NOMO-1 treated with dmso at 0.1 percent for 144 hours (cell line): ENCODE data around the gene ZFAND2A.
"Not testable (repeated sequence)": the region's sequence is repeated elsewhere in the genome, so short reads cannot be mapped to it uniquely, and the experiment has no call there.

Source experiments
- DNase-seq: peaks from one replicate; lab custom pipeline; 2025; ENCODE audit not compliant: unreplicated experiment; lab: John Stamatoyannopoulos, UW

The ZFAND2A gene

GRCh38 chr7:1154172-1154739, 5.7 kb downstream of the ZFAND2A start:
- no peak for DNase-seq

- DNase-seq, result no peak
Observed at GRCh38 chr7:1152492-1152891, 7.5 kb downstream of the ZFAND2A start.

DNA sequence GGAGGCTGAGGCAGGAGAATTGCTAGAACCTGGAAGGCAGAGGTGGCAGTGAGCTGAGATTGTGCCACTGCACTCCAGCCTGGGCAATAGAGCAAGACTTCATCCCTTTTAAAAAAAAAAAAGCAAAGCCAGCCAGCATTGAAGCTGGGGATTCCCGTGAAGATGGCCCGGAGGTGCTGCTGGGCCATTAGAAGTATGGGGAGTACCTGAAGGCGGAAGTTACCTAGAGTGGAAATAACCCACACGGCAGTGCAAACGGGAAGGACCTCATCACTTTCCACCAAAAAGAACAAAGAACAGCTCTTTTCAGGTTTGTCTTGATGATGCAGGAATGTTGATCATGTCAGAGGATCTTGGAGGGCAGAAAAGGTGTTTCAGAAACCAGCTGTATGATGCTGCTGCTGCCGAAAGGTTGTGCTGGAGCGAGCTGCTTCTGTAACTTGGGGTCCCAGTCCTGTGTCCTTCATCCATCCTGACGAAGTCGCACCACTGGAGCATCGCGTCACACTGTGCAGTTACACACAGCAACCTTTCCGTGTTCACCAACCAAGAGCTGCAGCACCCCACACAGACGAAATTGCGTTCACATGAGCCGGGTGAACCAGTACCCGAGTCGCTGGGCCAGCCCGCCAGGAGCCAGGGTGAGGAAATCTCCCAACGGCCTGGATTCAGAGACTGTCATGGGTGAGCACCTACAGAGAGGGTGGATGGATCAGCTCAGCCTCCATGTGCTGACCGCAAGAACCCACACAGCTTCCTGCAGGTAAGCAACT, 8.2 kb downstream of the ZFAND2A start:
- no peak for DNase-seq

DNA sequence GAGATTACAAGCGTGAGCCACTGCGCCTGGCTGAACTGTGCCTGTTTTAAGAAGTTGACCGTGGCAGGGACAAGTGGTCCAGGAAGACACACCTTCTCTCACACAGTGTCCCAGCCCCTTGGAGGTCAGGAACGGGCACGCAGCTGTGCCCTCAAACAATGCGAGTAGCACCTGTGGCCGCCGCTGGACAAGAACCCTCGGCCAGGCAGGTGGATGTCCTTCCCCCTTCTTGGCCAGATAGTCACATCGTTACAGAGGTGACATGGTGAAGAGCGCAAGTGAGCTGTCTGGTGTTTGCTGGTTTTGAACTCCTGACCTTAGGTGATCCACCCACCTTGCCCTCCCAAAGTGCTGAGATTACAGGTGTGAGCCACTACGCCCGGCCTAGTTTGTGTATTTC, 8.8 kb downstream of the ZFAND2A start:
- DNase-seq, result no peak

GRCh38 chr7:1150400-1151002, 9.5 kb downstream of the ZFAND2A start:
- no peak for DNase-seq

GRCh38 chr7:1149351-1149794, 10.6 kb downstream of the ZFAND2A start:
- DNase-seq, result no peak

DNA sequence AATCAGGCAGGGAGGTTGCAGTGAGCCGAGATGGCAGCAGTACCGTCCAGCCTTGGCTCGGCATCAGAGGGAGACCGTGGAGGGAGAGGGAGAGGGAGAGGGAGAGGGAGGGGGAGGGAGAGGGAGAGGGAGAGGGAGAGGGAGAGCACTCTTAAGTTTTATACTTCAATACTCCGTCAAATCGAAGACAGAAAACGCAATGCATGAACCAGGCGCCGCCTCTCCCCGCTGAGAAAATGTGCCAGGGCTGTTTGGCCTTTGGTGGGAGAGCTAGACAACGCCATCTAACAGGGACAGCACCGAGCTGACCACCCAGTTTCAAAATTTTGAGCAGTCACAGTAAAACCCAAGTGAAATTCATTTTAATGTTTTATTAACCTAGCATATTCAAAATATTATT, 12.1 kb downstream of the ZFAND2A start:
- DNase-seq, result not testable (repeated sequence)

DNA sequence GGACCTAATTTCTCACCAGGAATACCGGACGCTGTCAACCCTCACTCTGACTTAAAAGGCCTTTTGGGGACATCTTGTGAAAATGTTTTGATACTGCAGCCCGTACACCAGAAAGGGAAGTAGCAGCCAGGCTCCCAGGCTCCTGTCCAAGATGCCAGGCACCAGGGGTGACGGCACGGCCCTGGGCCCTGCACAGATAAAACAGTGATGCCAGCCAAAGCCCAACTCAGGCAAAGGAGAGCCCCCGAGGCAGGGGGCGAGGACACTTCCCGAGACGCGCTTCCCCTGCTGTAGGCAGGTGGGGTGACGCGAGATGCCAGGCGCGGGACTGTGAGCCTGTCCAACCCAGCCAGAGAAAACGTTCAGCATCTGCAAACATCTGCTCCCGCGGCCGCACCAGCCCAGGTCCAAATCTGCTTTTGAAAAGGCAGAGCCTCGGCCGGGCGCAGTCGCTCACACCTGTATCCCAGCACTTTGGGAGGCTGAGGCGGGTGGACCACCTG, 15.7 kb downstream of the ZFAND2A start:
- peak; percentile 16 for DNase-seq

DNA sequence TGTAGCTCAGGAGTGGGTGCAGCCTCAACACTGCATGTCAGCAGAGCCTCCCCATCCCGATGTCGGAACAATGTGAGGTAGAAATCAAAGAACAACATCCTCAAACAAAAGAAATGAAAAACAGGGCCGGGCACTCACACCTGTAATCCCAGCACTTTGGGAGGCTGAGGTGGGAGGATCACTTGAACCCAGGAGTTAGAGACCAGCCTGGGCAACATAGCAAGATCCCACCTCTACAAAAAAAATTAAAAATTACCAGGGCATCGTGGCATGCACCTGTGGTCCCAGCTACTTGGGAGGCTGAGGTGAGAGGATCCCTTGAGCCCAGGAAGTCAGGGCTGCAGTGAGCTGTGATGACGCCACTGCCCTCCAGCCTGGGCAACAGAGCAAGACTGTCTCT, 17.0 kb downstream of the ZFAND2A start:
- not testable (repeated sequence) for DNase-seq

DNA sequence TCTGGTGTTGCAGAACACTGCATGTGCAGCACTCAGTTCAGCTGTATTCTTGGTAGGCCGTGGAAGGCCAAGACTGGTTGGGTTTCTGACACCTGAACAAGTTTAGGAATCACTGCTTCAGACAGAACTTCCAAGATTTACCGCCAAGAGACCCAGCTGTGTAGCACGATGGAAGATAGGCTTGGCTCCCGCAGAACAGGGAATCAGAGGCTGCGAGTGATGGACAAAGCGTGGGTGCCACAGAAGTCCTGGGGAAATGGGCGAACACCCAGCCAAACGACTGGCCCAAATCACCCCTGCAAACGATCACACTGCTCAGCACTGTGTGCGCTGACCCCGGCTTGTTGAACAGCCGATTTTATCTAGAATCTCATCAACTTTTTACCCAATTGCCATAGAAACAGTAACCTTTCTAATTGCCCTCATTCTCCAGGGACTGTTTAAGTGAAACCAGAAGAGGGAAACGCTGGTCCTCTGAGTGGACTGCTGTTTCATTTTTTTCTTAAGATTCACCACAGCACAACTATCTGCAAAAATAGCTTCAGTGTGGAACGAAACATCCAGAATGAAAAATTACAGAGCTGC, 17.9 kb downstream of the ZFAND2A start:
- no peak for DNase-seq

- DNase-seq, result no peak
Observed at GRCh38 chr7:1141651-1142050, 18.3 kb downstream of the ZFAND2A start.

DNA sequence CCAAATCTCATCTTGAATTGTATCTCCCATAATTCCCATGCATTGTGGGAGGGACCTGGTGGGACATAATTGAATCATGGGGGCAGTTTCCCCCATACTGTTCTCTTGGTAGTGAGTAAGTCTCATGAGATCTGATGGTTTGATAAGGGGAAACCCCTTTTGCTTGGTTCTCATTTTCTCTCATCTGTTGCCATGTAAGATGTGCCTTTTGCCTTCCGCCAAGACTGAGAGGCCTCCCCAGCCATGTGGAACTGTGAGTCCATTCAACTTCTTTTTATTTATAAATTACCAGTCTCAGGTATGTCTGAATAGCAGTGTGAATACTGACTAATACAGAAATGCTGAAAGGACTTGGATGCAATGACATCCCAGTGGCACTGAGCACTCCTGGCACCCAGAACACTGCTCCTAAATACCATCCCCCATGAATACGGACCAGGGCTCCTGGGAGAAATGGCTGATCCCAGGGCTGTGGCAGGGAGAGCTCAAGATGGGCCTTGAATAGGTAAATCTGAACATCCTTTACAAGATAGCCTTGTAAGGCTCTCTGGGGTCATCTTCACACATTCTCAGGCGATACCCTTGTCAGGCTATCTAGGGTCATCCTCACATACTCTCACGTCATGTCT, 19.4 kb downstream of the ZFAND2A start:
- DNase-seq, result no peak

- DNase-seq, result no peak
Observed at GRCh38 chr7:1137517-1138167, 22.4 kb downstream of the ZFAND2A start.

DNA sequence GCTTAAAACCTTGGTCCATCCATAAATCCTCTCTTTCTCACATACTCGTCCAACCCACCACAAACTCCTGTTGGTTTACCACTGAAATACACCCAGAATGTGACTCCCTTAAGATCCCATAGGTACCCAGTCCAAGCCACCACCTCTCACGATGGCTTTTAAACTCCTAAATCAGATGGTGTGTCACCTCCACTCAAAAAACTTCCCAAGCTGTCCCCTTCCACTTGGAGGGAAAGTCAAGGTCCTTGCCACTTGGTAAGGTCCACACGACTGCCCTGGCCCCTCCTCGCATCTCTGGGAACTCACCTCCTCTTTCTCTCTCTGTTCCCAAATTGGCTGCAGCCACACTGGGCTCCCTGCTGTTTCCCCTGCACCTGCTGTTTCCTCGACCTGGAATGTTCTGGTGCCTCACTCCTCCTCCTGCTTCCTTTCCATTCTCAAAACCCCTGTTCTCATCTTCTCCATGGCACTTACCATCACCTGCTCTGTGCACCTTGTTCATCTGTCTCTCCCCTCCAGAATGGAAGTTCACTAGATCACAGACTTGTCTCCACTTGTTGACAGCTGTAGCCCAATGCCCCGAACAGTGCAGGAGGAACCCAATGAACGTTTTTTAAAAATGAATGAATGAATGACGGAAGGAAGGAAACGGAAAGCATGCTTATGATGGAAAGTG, 23.0 kb downstream of the ZFAND2A start:
- peak; percentile 16 for DNase-seq

- no peak for DNase-seq
Observed at GRCh38 chr7:1134951-1135350, 25.0 kb downstream of the ZFAND2A start.

- DNase-seq, result no peak
Observed at GRCh38 chr7:1131471-1132265, 28.3 kb downstream of the ZFAND2A start.

DNA sequence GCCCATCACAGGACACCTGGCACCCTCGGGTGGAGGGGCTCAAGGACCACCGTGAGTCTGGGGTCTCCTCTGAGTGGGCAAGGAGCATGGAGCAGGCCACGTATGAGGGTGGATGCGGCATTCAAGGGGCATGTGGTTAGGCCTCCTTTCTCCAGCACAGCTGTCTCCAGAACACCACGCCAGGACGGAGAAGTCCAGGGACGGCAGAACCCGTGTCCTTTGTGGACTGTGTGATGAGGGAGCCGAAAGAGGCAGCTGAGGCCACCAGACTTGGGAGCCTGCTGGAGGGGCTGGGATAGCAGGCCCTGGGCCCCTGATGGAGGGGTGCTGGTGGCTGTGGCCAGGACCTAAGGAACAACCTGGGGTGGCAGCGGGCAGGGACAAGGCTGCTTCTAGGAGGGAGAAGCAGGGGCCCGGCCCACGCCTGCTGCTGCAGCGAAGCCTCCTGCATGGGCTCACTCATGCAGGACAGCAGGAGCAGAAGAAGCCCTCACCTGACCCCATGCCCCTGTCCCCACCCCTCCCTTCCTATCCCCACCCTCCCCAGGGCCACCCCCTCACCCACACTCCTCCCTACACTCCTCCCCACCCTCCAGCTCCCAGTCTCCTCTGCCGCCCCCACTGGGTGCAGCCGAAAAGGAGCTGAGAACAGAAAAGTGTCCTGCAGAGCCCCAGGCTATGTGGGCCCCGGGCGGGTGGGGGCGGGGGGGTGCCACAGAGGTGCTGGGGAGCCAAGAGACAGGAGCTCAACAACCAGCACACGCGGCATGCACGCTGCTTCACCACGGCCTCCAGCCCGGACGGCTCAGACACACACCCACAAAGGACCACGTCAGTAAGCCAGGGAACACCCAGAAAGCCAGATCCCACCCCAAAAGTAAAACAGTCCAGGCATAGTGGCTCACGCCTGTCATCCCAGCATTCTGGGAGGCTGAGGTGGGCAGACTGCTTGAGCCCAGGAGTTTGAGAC, 29.7 kb downstream of the ZFAND2A start:
- DNase-seq, result no peak

DNA sequence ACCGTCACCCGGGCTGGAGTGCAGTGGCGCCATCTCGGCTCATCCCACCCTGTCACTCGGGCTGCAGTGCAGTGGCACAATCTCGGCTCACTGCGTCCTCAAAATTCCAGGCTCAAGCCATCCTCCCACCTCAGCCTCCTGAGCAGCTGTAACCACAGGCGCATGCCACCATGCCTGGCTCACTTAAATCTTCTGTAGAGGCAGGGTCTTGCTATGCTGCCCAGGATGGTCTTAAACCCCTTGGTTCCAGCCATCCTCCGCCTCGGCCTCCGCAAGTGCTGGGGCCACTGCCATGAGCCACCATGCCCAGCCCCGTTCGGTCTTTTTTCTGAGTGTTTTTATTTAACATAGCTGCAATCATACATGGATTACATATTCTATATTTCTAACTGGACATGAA, 30.6 kb downstream of the ZFAND2A start:
- DNase-seq, result no peak
